GM12878 (cell line): ENCODE measurements around the gene ITFG1. TPM values are rescaled to one million over a fixed set of nuclear protein-coding genes. Genes with fewer than 3 reads are reported as not detected.

Experiments
- ATAC-seq: fragments of 200-7000 bp; cut with Tn5 transposase; 3 replicates; pipeline ENCODE4 v1.9.1; 2020; ENCODE audit warnings: mild to moderate bottlenecking, moderate library complexity
- BruUV-seq: library from RNA; stranded (reverse); fragments of 400-500 nt; replicated peaks from 2 replicates; lab custom pipeline; 2021; lab: Mats Ljungman, UMichigan
- CTCF ChIA-PET: fragments of 300-600 bp; sonication (Branson Sonifier 250); formaldehyde crosslinking; extraction: SDS; loops from one replicate; lab custom pipeline; 2021; ENCODE audit warnings: inconsistent platforms; lab: Yijun Ruan, JAX
- POLR2A ChIA-PET: fragments of 350-600 bp; formaldehyde crosslinking; extraction: SDS; loops from one replicate; lab custom pipeline; 2021; ENCODE audit warnings: inconsistent platforms; lab: Charles Lee
- RAD21 ChIA-PET: fragments of 300-600 bp; sonication (Branson Sonifier 250); formaldehyde crosslinking; loops from one replicate; lab custom pipeline; 2023; ENCODE audit warnings: antibody characterized with exemption; ENCODE audit not compliant: unreplicated experiment; lab: Charles Lee
- SMC1A ChIA-PET: fragments of 300-600 bp; sonication (Branson Sonifier 250); formaldehyde crosslinking; loops from one replicate; lab custom pipeline; 2023; ENCODE audit not compliant: unreplicated experiment, uncharacterized antibody; lab: Charles Lee
- DNase-seq: peaks from one replicate; pipeline ENCODE4 v3.0.0-alpha.2; 2011; ENCODE audit warnings: low read depth, low spot score
- FAIRE-seq: peaks from 3 replicates; lab custom pipeline; 2011; peaks lifted over from hg19 to GRCh38; lab: Jason Lieb, UNC
- H2AFZ ChIP-seq: 2 replicates; pipeline ENCODE4 v1.6.0; 2011; ENCODE audit warnings: low read depth, low read length, control low read depth; ENCODE audit not compliant: control insufficient read depth
- H3K27ac ChIP-seq: 2 replicates; pipeline ENCODE4 v1.5.1; 2011; ENCODE audit warnings: control low read depth; ENCODE audit not compliant: control insufficient read depth, insufficient read depth
- H3K27me3 ChIP-seq, 2 experiments: replicated peaks in 1 of 2; 2 replicates each; pipeline versions ENCODE4 v1.6.0 to v1.6.1; 2011; ENCODE audit warnings: low read length in 1 of 2; ENCODE audit not compliant: control insufficient read depth in 2 of 2, insufficient read depth in 2 of 2
- H3K36me3 ChIP-seq, 2 experiments: 2 replicates each; pipeline ENCODE4 v1.5.1; 2011; ENCODE audit warnings: low read length in 1 of 2; ENCODE audit not compliant: control insufficient read depth in 2 of 2, insufficient read depth in 2 of 2
- H3K4me1 ChIP-seq: 2 replicates; pipeline ENCODE4 v1.6.1; 2011; ENCODE audit warnings: mild to moderate bottlenecking, low read length, moderate library complexity, mixed read lengths; ENCODE audit not compliant: control insufficient read depth, insufficient read depth
- H3K4me2 ChIP-seq: 2 replicates; pipeline ENCODE4 v1.6.0; 2011; ENCODE audit warnings: control low read depth; ENCODE audit not compliant: control insufficient read depth, insufficient read depth
- H3K4me3 ChIP-seq: fragments of 200-600 bp; sonication (generic); 2 replicates; pipeline ENCODE4 v1.5.1; 2016
- H3K79me2 ChIP-seq: 2 replicates; pipeline ENCODE4 v1.6.0; 2011; ENCODE audit warnings: low read length; ENCODE audit not compliant: control insufficient read depth, insufficient read depth
- H3K9ac ChIP-seq: 2 replicates; pipeline ENCODE4 v1.8.0; 2011; ENCODE audit warnings: low read length, control low read depth, mixed read lengths; ENCODE audit not compliant: control insufficient read depth, insufficient read depth
- H3K9me3 ChIP-seq: replicated peaks from 3 replicates; pipeline ENCODE4 v1.5.1; 2011; ENCODE audit warnings: mild to moderate bottlenecking, low read length; ENCODE audit not compliant: control insufficient read depth, insufficient read depth
- H4K20me1 ChIP-seq: 2 replicates; pipeline ENCODE4 v1.6.0; 2011; ENCODE audit not compliant: control insufficient read depth, insufficient read depth
- BRCA1 ChIP-seq: IDR thresholded peaks from 2 replicates; pipeline ENCODE4 v1.6.1; 2011; ENCODE audit warnings: low read depth, low read length, improper control_type of control experiment
- DPF2 ChIP-seq: fragments of 450-650 bp; IDR thresholded peaks from 2 replicates; pipeline ENCODE4 v1.6.1; 2017; ENCODE audit warnings: mild to moderate bottlenecking
- EGR1 ChIP-seq, 2 experiments: IDR thresholded peaks; 1 replicate in 1 of 2; 2 replicates in 1 of 2; pipeline ENCODE4 v1.6.1; 2011 to 2012; ENCODE audit warnings: low read depth in 2 of 2, low read length in 2 of 2, borderline replicate concordance in 1 of 2, mild to moderate bottlenecking in 1 of 2, moderate library complexity in 1 of 2
- FOXM1 ChIP-seq: IDR thresholded peaks from 2 replicates; pipeline ENCODE4 v1.6.1; 2012; ENCODE audit warnings: low read depth, mild to moderate bottlenecking, inconsistent platforms, low read length, moderate library complexity
- GABPA ChIP-seq: IDR thresholded peaks from 2 replicates; pipeline ENCODE4 v1.6.1; 2014; ENCODE audit warnings: antibody characterized with exemption, low read depth, mild to moderate bottlenecking, inconsistent platforms
- MEF2B ChIP-seq: fragments of 450-650 bp; IDR thresholded peaks from 2 replicates; pipeline ENCODE4 v1.6.1; 2018; ENCODE audit warnings: mild to moderate bottlenecking, moderate library complexity; ENCODE audit not compliant: partially characterized antibody, poor library complexity, severe bottlenecking
- MXI1 ChIP-seq: fragments of 150-350 bp; IDR thresholded peaks from 2 replicates; pipeline ENCODE4 v1.6.1; 2011; ENCODE audit warnings: low read depth, mild to moderate bottlenecking, inconsistent platforms, low read length, improper control_type of control experiment
- NFXL1 ChIP-seq: fragments of 450-650 bp; IDR thresholded peaks from 2 replicates; pipeline ENCODE4 v1.6.1; 2017; ENCODE audit warnings: antibody characterized with exemption, mild to moderate bottlenecking, borderline replicate concordance
- RAD21 ChIP-seq: IDR thresholded peaks from 2 replicates; pipeline ENCODE4 v1.6.1; 2011; ENCODE audit warnings: mild to moderate bottlenecking, low read depth, low read length, moderate library complexity; ENCODE audit not compliant: insufficient read depth
- SMAD5 ChIP-seq: IDR thresholded peaks from 2 replicates; pipeline ENCODE4 v1.6.1; 2016; ENCODE audit warnings: antibody characterized with exemption, low read depth
- WRNIP1 ChIP-seq: IDR thresholded peaks from 2 replicates; pipeline ENCODE4 v1.6.1; 2011; ENCODE audit warnings: low read depth, low read length, improper control_type of control experiment, borderline replicate concordance
- WGBS: methylation state at CpG from one replicate; pipeline ENCODE4 v1.1.6; 2016; ENCODE audit warnings: low lambda C conversion rate; ENCODE audit not compliant: insufficient replicate concordance, insufficient coverage; ENCODE audit errors: missing lambda C conversion rate; 5-methylcytosine and 5-hydroxymethylcytosine counted together
- in situ Hi-C: fragments of 300-500 bp; cut with MboI; formaldehyde crosslinking; loops from 9 replicates; pipeline ENCODE4 v1.14.3; 2018; ENCODE audit warnings: mixed read lengths
- intact Hi-C: fragments of 100-400 bp; cut with micrococcal nuclease; formaldehyde crosslinking; loops from one replicate; pipeline ENCODE4 v1.14.2; 2022; ENCODE audit not compliant: unreplicated experiment
- polyA plus RNA-seq, 11 experiments: library from polyadenylated mRNA; depleted of rRNA in 4 of 11; unstranded in 6 of 11; stranded (reverse) in 5 of 11; fragments of >200 nt; fragmentation: Nextera tagmentation in 4 of 11; fragmentation: Illumina TruSeq in 1 of 11; extraction: Ambion mirVana in 4 of 11; extraction: Trizol in 1 of 11; gene quantifications; 1 replicate in 1 of 11; 2 replicates in 10 of 11; pipeline versions ENCODE4 v1.2.1 to v1.2.3, GENCODE V29; 2011 to 2016; ENCODE audit warnings: inconsistent platforms in 2 of 11, missing spikeins in 2 of 11, low read depth in 1 of 11
- total RNA-seq, 4 experiments: library from RNA; depleted of rRNA in 3 of 4; stranded (reverse); fragments of >200 nt in 3 of 4; fragmentation: Illumina TruSeq in 1 of 4; extraction: Trizol in 1 of 4; gene quantifications; 2 replicates each; pipeline versions ENCODE4 v1.2.1 to v1.2.3, GENCODE V29; 2013 to 2021
- TF ChIP-seq, protein P1 (sequence below): IDR thresholded peaks from 2 replicates; pipeline ENCODE4 v1.6.1; 2011; ENCODE audit warnings: borderline replicate concordance, low read depth, mild to moderate bottlenecking, moderate library complexity, mixed read lengths, low read length; ENCODE audit not compliant: insufficient read depth; ENCODE audit errors: extremely low read length
- TF ChIP-seq, protein P2 (sequence below): IDR thresholded peaks from 2 replicates; pipeline ENCODE4 v1.6.1; 2012; ENCODE audit warnings: low read depth, low read length, improper control_type of control experiment

Gene ITFG1
- total and polyA plus RNA-seq, 10 of the 15 experiments (the other 5 are each of a cell fraction or from before 2014, with no cell fraction given): 9.3 to 56.3 (median 28.6) TPM

DNA sequence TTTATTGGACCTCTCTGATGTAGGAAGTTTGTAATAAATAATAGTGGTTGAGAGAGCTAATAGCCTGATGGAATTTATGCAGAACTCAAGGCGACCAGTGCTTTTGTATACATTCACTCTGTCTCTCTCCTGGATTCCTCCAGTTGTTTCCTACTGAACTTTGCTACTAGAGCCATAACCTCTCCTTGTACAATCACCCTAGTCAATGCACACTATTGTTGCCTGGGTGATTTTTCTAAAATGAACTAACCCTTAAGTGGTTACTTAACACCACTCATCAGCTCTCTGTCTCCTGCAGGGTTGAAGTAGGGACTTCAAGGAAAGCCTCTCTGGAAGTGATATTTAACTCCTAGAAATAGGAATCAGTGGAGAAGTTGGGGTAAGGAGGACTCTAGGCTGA, 9.9 kb upstream of the ITFG1 start:
- FAIRE-seq: no peak

DNA sequence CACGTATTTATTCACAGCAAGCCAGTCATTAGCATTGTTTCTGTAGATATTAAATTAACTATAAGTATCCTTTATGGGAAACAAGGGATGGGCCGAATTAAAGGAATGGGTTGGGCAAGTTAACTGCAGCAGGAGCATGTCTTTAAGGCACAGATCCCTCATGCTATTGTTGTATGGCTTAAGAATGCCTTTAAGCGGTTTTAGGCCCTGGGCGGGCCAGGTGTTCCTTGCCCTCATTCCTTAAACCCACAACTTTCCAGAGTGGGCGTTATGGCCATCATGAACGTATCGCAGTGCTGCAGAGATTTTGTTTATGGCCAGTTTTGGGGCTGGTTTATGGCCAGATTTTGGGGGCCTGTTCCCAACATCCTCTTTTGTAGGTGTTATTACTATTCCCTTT, 9.3 kb upstream of the ITFG1 start:
- ChIA-PET RAD21 (interaction anchor here (2.5 to 19.6 kb wide), 2 partner anchors 11 to 20 kb away, joined by 6 to 238 read pairs; no protein-coding TSS in a partner anchor), CTCF (interaction anchor here (1.2 to 7.9 kb wide), 3 partner anchors 10 to 201 kb away, joined by 3 to 50 read pairs (median 3); no protein-coding TSS in a partner anchor), POLR2A (interaction anchor here (1.2 kb wide), 1 partner anchor 10 kb away, joined by 3 read pairs; no protein-coding TSS in a partner anchor), SMC1A (interaction anchor here (1.8 to 14.7 kb wide), 3 partner anchors 8 to 21 kb away, joined by 7 to 254 read pairs (median 165); no protein-coding TSS in a partner anchor)
- no peak for DNase-seq
- Histone ChIP-seq H3K4me2 (no peak overlapping the region), H3K9ac (no peak overlapping the region), H3K4me3 (no peak overlapping the region), H3K27me3 (no peaks in the 10 kb centered on the region), H3K36me3 (peaks cover 0 to 3% of the 10 kb centered on the region in 2 experiments; a peak in 2 of 4 replicates), H2AFZ (no peak overlapping the region), H4K20me1 (no peaks in the 10 kb centered on the region), H3K27ac (no peak overlapping the region), H3K9me3 (no peaks in the 10 kb centered on the region), H3K79me2 (peaks cover 26% of the 10 kb centered on the region), H3K4me1 (no peaks in the 10 kb centered on the region; the same call in 1 of the 2 replicates)
- 97% methylated on average over 7 of the region's 7 CpGs for WGBS
- in situ Hi-C loops: no loop called here
- intact Hi-C loops: no loop called here
- no TSS peak for BruUV-seq
- ATAC-seq: no peak
- no peak for FAIRE-seq
- TF ChIP-seq WRNIP1 (no peak), MXI1 (no peak), DPF2 (no peak), EGR1 (IDR thresholded peaks at IDR 0.05; ENCODE audit: borderline replicate concordance in 1 of 2, low read depth in 2 of 2, low read length in 2 of 2) (no peak), FOXM1 (no peak)
- TF ChIP-seq, protein P1, sequence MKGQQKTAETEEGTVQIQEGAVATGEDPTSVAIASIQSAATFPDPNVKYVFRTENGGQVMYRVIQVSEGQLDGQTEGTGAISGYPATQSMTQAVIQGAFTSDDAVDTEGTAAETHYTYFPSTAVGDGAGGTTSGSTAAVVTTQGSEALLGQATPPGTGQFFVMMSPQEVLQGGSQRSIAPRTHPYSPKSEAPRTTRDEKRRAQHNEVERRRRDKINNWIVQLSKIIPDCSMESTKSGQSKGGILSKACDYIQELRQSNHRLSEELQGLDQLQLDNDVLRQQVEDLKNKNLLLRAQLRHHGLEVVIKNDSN: no peak
- TF ChIP-seq, protein P2, sequence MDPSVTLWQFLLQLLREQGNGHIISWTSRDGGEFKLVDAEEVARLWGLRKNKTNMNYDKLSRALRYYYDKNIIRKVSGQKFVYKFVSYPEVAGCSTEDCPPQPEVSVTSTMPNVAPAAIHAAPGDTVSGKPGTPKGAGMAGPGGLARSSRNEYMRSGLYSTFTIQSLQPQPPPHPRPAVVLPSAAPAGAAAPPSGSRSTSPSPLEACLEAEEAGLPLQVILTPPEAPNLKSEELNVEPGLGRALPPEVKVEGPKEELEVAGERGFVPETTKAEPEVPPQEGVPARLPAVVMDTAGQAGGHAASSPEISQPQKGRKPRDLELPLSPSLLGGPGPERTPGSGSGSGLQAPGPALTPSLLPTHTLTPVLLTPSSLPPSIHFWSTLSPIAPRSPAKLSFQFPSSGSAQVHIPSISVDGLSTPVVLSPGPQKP: no peak

More for the DNA sequence above, 9.9 kb upstream of the ITFG1 start:
- WGBS: 100% methylated on average over 1 of the region's 1 CpG
- DNase-seq: no peak
- BruUV-seq: no TSS peak
- TF ChIP-seq RAD21 (no peak), GABPA (no peak), MEF2B (no peak), SMAD5 (no peak), BRCA1 (no peak), NFXL1 (no peak)
- TF ChIP-seq, protein P2: no peak
- peaks cover 20% of the 10 kb centered on the region for H3K79me2 ChIP-seq
- no peak overlapping the region for H3K4me3 ChIP-seq
- in situ Hi-C loops: no loop called here
- ChIA-PET POLR2A (interaction anchor here (1.2 kb wide), 1 partner anchor 9 kb away, joined by 3 read pairs; no protein-coding TSS in a partner anchor), RAD21 (interaction anchor here (0.8 to 19.6 kb wide), 3 partner anchors 10 to 76 kb away, joined by 3 to 238 read pairs (median 4); no protein-coding TSS in a partner anchor), SMC1A (interaction anchor here (1.8 kb wide), 1 partner anchor 10 kb away, joined by 7 read pairs; no protein-coding TSS in a partner anchor), CTCF (no interaction called here)
- H2AFZ ChIP-seq: no peak overlapping the region
- no peaks in the 10 kb centered on the region for H3K9me3 ChIP-seq
- no peak for ATAC-seq
- intact Hi-C loops: no loop called here
- no peaks in the 10 kb centered on the region for H3K27me3 ChIP-seq
- H4K20me1 ChIP-seq: no peaks in the 10 kb centered on the region
- H3K27ac ChIP-seq: no peak overlapping the region
- no peak overlapping the region for H3K9ac ChIP-seq
- no peak overlapping the region for H3K4me2 ChIP-seq
- no peaks in the 10 kb centered on the region; the same call in 1 of the 2 replicates for H3K4me1 ChIP-seq
- peaks cover 0 to 3% of the 10 kb centered on the region in 2 experiments; a peak in 2 of 4 replicates for H3K36me3 ChIP-seq
